Neural cell (in vitro differentiated cells): ENCODE measurements around the gene ISCA2. TPM values are rescaled to one million over a fixed set of nuclear protein-coding genes. Genes with fewer than 3 reads are reported as not detected.

Experiments
- H2AFZ ChIP-seq: fragments of 200-600, 300-800 bp; sonication (generic), shearing (Covaris generic); 2 replicates; pipeline ENCODE4 v1.6.0; 2014; ENCODE audit warnings: low read depth, mild to moderate bottlenecking, antibody characterized with exemption, low read length, moderate library complexity
- H3F3A ChIP-seq: fragments of 200-600 bp; shearing (Covaris generic); 2 replicates; pipeline ENCODE4 v1.6.1; 2016; ENCODE audit warnings: mild to moderate bottlenecking, moderate library complexity, mixed read lengths, antibody characterized with exemption, low read length; ENCODE audit not compliant: insufficient read depth, poor library complexity, severe bottlenecking
- H3K27ac ChIP-seq: fragments of 200-600, 300-800 bp; sonication (generic), shearing (Covaris generic); 2 replicates; pipeline ENCODE4 v1.5.1; 2014; ENCODE audit warnings: mild to moderate bottlenecking, low read length, moderate library complexity
- H3K27me3 ChIP-seq: fragments of 300-800, 200-600 bp; sonication (generic), shearing (Covaris generic); 2 replicates; pipeline ENCODE4 v1.6.0; 2014; ENCODE audit warnings: mild to moderate bottlenecking, low read depth, low read length, moderate library complexity; ENCODE audit not compliant: insufficient read depth
- H3K36me3 ChIP-seq: fragments of 300-800, 200-600 bp; sonication (generic), shearing (Covaris generic); 2 replicates; pipeline ENCODE4 v1.5.1; 2014; ENCODE audit warnings: mild to moderate bottlenecking, antibody characterized with exemption, low read length, moderate library complexity; ENCODE audit not compliant: insufficient read depth
- H3K4me2 ChIP-seq: fragments of 300-800, 200-600 bp; sonication (generic), shearing (Covaris generic); 2 replicates; pipeline ENCODE4 v1.6.0; 2014; ENCODE audit warnings: mild to moderate bottlenecking, low read length
- H3K4me3 ChIP-seq: fragments of 300-800, 200-600 bp; sonication (generic), shearing (Covaris generic); 2 replicates; pipeline ENCODE4 v1.5.1; 2014; ENCODE audit warnings: mild to moderate bottlenecking, low read length, moderate library complexity
- H3K79me2 ChIP-seq: fragments of 200-600 bp; shearing (Covaris generic); replicated peaks from 2 replicates; pipeline ENCODE4 v1.6.0; 2014; ENCODE audit warnings: mild to moderate bottlenecking, low read length, moderate library complexity; ENCODE audit not compliant: insufficient read depth
- H3K9ac ChIP-seq: fragments of 300-800, 200-600 bp; sonication (generic), shearing (Covaris generic); 2 replicates; pipeline ENCODE4 v1.6.1; 2016; ENCODE audit warnings: mild to moderate bottlenecking, low read length, mixed read lengths
- H3K9me2 ChIP-seq: fragments of 200-600 bp; shearing (Covaris generic); 2 replicates; pipeline ENCODE4 v1.6.1; 2016; ENCODE audit warnings: mild to moderate bottlenecking, low read length, mixed read lengths; ENCODE audit not compliant: insufficient read depth
- H3K9me3 ChIP-seq: fragments of 200-600, 300-800 bp; sonication (generic), shearing (Covaris generic); 2 replicates; pipeline ENCODE4 v1.6.1; 2016; ENCODE audit warnings: mild to moderate bottlenecking, mixed run types, low read length, moderate library complexity, mixed read lengths
- H4K20me1 ChIP-seq: fragments of 200-600 bp; shearing (Covaris generic); 2 replicates; pipeline ENCODE4 v1.6.1; 2016; ENCODE audit warnings: mild to moderate bottlenecking, mixed run types; ENCODE audit not compliant: insufficient read depth
- CTCF ChIP-seq: fragments of 450-650 bp; IDR thresholded peaks from 2 replicates; pipeline ENCODE4 v1.5.1; 2014; ENCODE audit warnings: antibody characterized with exemption, mild to moderate bottlenecking, moderate library complexity; ENCODE audit not compliant: poor library complexity, severe bottlenecking
- EP300 ChIP-seq: fragments of 450-650 bp; conservative IDR thresholded peaks from 2 replicates; pipeline ENCODE4 v1.6.1; 2014; ENCODE audit warnings: antibody characterized with exemption, mild to moderate bottlenecking, moderate library complexity; ENCODE audit not compliant: poor library complexity, severe bottlenecking
- EZH2 ChIP-seq: fragments of 200-600, 300-800 bp; shearing (Covaris generic), sonication (generic); IDR thresholded peaks from 2 replicates; pipeline ENCODE4 v1.6.1; 2014; ENCODE audit warnings: antibody characterized with exemption, low read length, borderline replicate concordance, mild to moderate bottlenecking; ENCODE audit not compliant: insufficient read depth, poor library complexity, severe bottlenecking
- MXI1 ChIP-seq: fragments of 450-650 bp; conservative IDR thresholded peaks from 2 replicates; pipeline ENCODE4 v1.6.1; 2014; ENCODE audit warnings: antibody characterized with exemption, mild to moderate bottlenecking; ENCODE audit not compliant: poor library complexity, severe bottlenecking
- POLR2AphosphoS5 ChIP-seq: IDR thresholded peaks from 2 replicates; pipeline ENCODE4 v1.6.1; 2012
- RAD21 ChIP-seq: fragments of 450-650 bp; conservative IDR thresholded peaks from 2 replicates; pipeline ENCODE4 v1.6.1; 2014; ENCODE audit warnings: antibody characterized with exemption, mild to moderate bottlenecking, moderate library complexity
- REST ChIP-seq: IDR thresholded peaks from 2 replicates; pipeline ENCODE4 v1.6.1; 2012; ENCODE audit warnings: borderline replicate concordance
- SMC3 ChIP-seq: fragments of 450-650 bp; conservative IDR thresholded peaks from 2 replicates; pipeline ENCODE4 v1.6.1; 2014; ENCODE audit warnings: antibody characterized with exemption, mild to moderate bottlenecking, moderate library complexity; ENCODE audit not compliant: poor library complexity
- TAF1 ChIP-seq: IDR thresholded peaks from 2 replicates; pipeline ENCODE4 v1.6.1; 2012; ENCODE audit warnings: low read depth
- polyA plus RNA-seq: library from polyadenylated mRNA; depleted of rRNA; stranded (reverse); fragments of >200 nt; gene quantifications from 2 replicates; pipeline ENCODE4 v1.2.3, GENCODE V29; 2014

Gene ISCA2
- polyA plus RNA-seq, 1 donor from 2014 or later = 45.1 TPM

- no peaks in the 10 kb centered on the region for H4K20me1 ChIP-seq
- no peaks in the 10 kb centered on the region for H3K9me3 ChIP-seq
- H3K79me2 ChIP-seq = no peaks in the 10 kb centered on the region
- no peaks in the 10 kb centered on the region for H3K27me3 ChIP-seq
- no peak overlapping the region for H3K4me3 ChIP-seq
- TF ChIP-seq MXI1 = no peak
- no peak for TF ChIP-seq EP300
- no peak for TF ChIP-seq REST
- TF ChIP-seq TAF1 = no peak
- no peak for TF ChIP-seq SMC3
- no peak for TF ChIP-seq CTCF
- TF ChIP-seq EZH2 = no peak
- TF ChIP-seq RAD21 = no peak
- TF ChIP-seq POLR2AphosphoS5 = no peak
- H3K4me2 ChIP-seq = no peak overlapping the region
- no peaks in the 10 kb centered on the region for H3K36me3 ChIP-seq
- no peak overlapping the region for H2AFZ ChIP-seq
- H3K9ac ChIP-seq = no peak overlapping the region
- no peaks in the 10 kb centered on the region for H3K9me2 ChIP-seq
- no peaks in the 10 kb centered on the region for H3F3A ChIP-seq
- no peak overlapping the region for H3K27ac ChIP-seq
These were observed 28.8 kb upstream of the ISCA2 start for GRCh38 chr14:74464785-74465184.

- no peaks in the 10 kb centered on the region for H3K79me2 ChIP-seq
- no peak overlapping the region for H3K4me3 ChIP-seq
- H4K20me1 ChIP-seq = no peaks in the 10 kb centered on the region
- no peaks in the 10 kb centered on the region for H3K36me3 ChIP-seq
- H3F3A ChIP-seq = no peaks in the 10 kb centered on the region
- no peak overlapping the region for H3K9ac ChIP-seq
- H3K4me2 ChIP-seq = no peak overlapping the region
- H3K27ac ChIP-seq = no peak overlapping the region
- H2AFZ ChIP-seq = no peak overlapping the region
- H3K9me2 ChIP-seq = no peaks in the 10 kb centered on the region
- no peaks in the 10 kb centered on the region for H3K9me3 ChIP-seq
- no peak for TF ChIP-seq RAD21
- TF ChIP-seq MXI1 = no peak
- TF ChIP-seq EZH2 = no peak
- TF ChIP-seq SMC3 = no peak
- TF ChIP-seq REST = no peak
- TF ChIP-seq CTCF = no peak
- TF ChIP-seq EP300 = no peak
- TF ChIP-seq TAF1 = no peak
- TF ChIP-seq POLR2AphosphoS5 = no peak
- no peaks in the 10 kb centered on the region for H3K27me3 ChIP-seq
These were observed 28.2 kb upstream of the ISCA2 start for GRCh38 chr14:74465335-74465734.
